Heart left ventricle (tissue), 13 donors: Measurements from ENCODE around the gene NOL3.

Experiments
- CTCF ChIP-seq, 12 donors: fragments of 200-600 bp; sonication (generic) in 4 of 12; IDR thresholded peaks; one replicate each; pipeline versions ENCODE4 v1.5.0 to v1.8.0; 2018 to 2022; ENCODE audit warnings: antibody characterized with exemption in 12 of 12, mild to moderate bottlenecking in 5 of 12
- POLR2A ChIP-seq, 2 donors: fragments of 450-650 bp; IDR thresholded peaks; one replicate each; pipeline ENCODE4 v1.6.1; 2017; ENCODE audit warnings: antibody characterized with exemption in 2 of 2, mild to moderate bottlenecking in 2 of 2, moderate library complexity in 2 of 2
- donor health status: ischemic (EF 13 %, LVEDD 7.1; RV severe dilation, severe dysfunction).
- donor health status: DM: no; HTN: yes; CAD: no.
- donor health status: DM: no; HTN: no; CAD: no.
- donor health status: ischemic (EF 25% LVEDD 6.9; RV normal size, moderate dysfunction).
- donor health status: ischemic (EF 25% LVEDD 5.7; RV mildly dilated, moderate dysfunction).
- donor health status: ischemic (EF 35%, LVEDD 5.7; RV mildly dilated, moderate dysfunction).
- donor health status: nonischemic (EF 11% LVEDD 7.7; RV severe dilation, severe dysfunction).
- donor health status: DM: yes; HTN: yes; CAD: no.
- donor health status: PGD.
- donor health status: ischemic (EF 29% LVEDD 5.4; RV normal size, mild dysfunction).
- donor health status: nonischemic (EF 23%, LVEDD 6.1; RV moderate dilation, normal function).

GRCh38 chr16:67146523-67147357 is 23.6 kb upstream of the NOL3 start:
- TF ChIP-seq POLR2A (IDR thresholded peaks at IDR 0.05), result no peak
- no peak for TF ChIP-seq CTCF (IDR thresholded peaks at IDR 0.05)
